Amygdala (tissue), 56 donors: ENCODE data around the gene RPS6KC1.
"Not testable (repeated sequence)": the region's sequence is repeated elsewhere in the genome, so short reads cannot be mapped to it uniquely, and the experiment has no call there.

ENCODE experiments used
- DNase-seq, 56 donors: peaks; one replicate each; lab custom pipeline; 2025; lab: John Stamatoyannopoulos, UW

RPS6KC1 gene

GRCh38 chr1:213053455-213053854 is 2.4 kb downstream of the RPS6KC1 start:
- no peak for DNase-seq

GRCh38 chr1:213054142-213054541 is 3.1 kb downstream of the RPS6KC1 start:
- no peak for DNase-seq

- no peak for DNase-seq
Observed at GRCh38 chr1:213054733-213055591, 3.9 kb downstream of the RPS6KC1 start.

GRCh38 chr1:213055767-213056166 is 4.7 kb downstream of the RPS6KC1 start:
- no peak for DNase-seq

GRCh38 chr1:213057264-213058059 is 6.4 kb downstream of the RPS6KC1 start:
- DNase-seq, result no peak

GRCh38 chr1:213060836-213061235 is 9.8 kb downstream of the RPS6KC1 start:
- no peak for DNase-seq

- DNase-seq, result no peak
Observed at GRCh38 chr1:213061263-213061662, 10.2 kb downstream of the RPS6KC1 start.

GRCh38 chr1:213065800-213066199 is 14.8 kb downstream of the RPS6KC1 start:
- DNase-seq, result no peak

- no peak for DNase-seq
Observed at GRCh38 chr1:213066363-213066762, 15.3 kb downstream of the RPS6KC1 start.

- DNase-seq, result no peak
Observed at GRCh38 chr1:213067352-213067751, 16.3 kb downstream of the RPS6KC1 start.

- peak in 1 of 56 donors; percentile 2 for DNase-seq
Observed at GRCh38 chr1:213070406-213070805, 19.4 kb downstream of the RPS6KC1 start.

- DNase-seq, result no peak
Observed at GRCh38 chr1:213075725-213076124, 24.7 kb downstream of the RPS6KC1 start.

GRCh38 chr1:213082420-213083111 is 31.5 kb downstream of the RPS6KC1 start:
- DNase-seq, result no peak

- DNase-seq, result no peak
Observed at GRCh38 chr1:213083112-213083445, 32.0 kb downstream of the RPS6KC1 start.

- DNase-seq, result no peak
Observed at GRCh38 chr1:213087911-213088310, 36.9 kb downstream of the RPS6KC1 start.

- no peak for DNase-seq
Observed at GRCh38 chr1:213089924-213090677, 39.1 kb downstream of the RPS6KC1 start.

GRCh38 chr1:213094446-213094845 is 43.4 kb downstream of the RPS6KC1 start:
- peak in 3 of 56 donors; percentile 2 to 23 (median 15) for DNase-seq

- DNase-seq, result no peak
Observed at GRCh38 chr1:213095467-213095866, 44.4 kb downstream of the RPS6KC1 start.

GRCh38 chr1:213099682-213100399 is 48.8 kb downstream of the RPS6KC1 start:
- DNase-seq, result no peak

GRCh38 chr1:213100565-213100964 is 49.5 kb downstream of the RPS6KC1 start:
- DNase-seq, result not testable (repeated sequence)
